GM08714 (cell line): ENCODE measurements around the gene SH2D3C.
A peak's percentile ranks its signal among the peaks of the same experiment; 100 is the strongest.
"Not testable (repeated sequence)": the region's sequence is repeated elsewhere in the genome, so short reads cannot be mapped to it uniquely, and the experiment has no call there.

Experiments used
- H3K4me3 ChIP-seq: fragments of 200-500 bp; sonication (Bioruptor generic); 2 replicates; pipeline ENCODE4 v1.5.1; 2014; ENCODE audit warnings: mild to moderate bottlenecking, low read length, inconsistent platforms
- ZNF274 ChIP-seq: IDR thresholded peaks from 2 replicates; pipeline ENCODE4 v1.6.1; 2012; ENCODE audit warnings: mild to moderate bottlenecking, low read depth, low read length

SH2D3C gene

DNA sequence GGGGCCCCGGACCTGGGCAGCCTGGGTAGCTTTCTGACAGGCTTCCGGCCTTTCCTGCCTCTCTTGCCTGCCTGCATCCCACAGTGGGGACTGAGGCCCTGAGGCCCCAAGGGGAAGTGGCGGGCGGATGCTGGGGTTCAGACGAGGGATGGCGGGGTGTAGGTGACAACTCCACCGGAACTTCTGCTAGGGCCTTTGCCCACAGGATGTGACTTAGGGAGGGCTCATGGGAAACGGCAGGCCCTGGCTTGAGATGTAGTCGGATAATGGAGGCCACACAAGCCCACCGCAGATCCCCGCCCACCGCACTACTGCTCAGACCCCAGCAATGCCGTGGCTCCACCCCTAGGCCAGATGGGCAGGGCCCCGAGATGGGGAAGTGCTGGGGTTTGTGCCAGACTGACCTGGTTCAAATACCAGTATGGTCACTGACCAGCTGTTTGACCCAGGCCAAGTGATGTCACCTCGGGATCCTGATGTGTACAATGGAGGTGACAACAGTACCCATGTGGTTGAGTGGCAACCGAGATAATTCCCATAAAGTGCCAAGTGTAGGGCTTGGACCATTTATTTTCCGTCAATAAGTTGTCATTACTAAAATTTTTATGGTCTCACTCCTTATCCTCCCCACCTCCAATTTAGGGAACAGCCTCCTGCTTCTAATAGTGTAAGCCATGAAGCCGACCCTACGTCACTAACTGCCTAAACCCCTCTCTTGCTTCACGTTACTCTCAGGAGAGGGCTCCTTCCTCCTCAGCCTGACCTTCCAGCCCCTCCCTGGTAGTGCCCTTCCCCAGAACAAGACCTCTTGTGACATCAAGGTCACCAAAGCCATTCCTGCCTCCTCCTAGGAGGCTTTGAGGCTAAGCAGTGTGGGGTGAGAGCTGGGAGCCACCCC lies 4.9 kb upstream of the SH2D3C start:
- no peak for TF ChIP-seq ZNF274
- H3K4me3 ChIP-seq = no peak overlapping the region; the same call in 1 of the 2 replicates

DNA sequence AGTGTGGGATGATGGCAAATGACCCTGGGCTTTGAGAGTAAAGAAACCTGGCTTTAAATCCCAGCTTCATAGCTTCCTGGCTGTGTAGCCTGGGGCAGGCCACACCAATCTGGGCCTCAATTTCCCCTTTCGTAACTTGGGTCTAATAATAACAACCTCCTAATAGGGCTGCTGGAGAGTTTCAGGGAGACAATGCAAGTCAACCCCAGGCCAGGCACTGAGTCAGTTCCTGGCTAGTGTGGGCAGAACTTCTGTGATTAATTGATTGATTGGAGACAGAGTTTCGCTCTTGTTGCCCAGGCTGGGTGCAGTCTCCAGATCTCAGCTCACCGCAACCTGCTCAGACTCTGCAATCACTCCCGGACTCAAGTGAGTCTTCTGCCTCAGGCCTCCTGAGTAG lies 3.3 kb upstream of the SH2D3C start:
- no peak for TF ChIP-seq ZNF274

DNA sequence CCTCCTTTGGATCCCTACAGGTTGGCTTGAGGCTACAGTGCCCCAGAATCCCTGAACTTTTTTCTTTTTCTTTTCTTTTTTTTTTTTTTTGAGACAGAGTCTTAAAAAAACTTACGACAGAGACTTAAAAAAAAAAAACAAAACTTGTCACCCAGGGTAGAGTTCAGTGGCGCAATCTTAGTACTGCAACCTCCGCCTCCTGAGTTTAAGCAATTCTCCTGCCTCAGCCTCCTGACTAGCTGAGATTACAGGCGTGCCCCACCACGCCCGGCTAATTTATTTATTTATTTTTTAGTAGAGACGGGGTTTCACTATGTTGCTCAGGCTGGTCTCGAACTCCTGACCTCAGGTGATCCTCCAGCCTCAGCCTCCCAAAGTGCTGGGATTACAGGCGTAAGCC lies 2.4 kb upstream of the SH2D3C start:
- not testable (repeated sequence) for H3K4me3 ChIP-seq

More for the DNA sequence above, 3.3 kb upstream of the SH2D3C start:
- no peak overlapping the region for H3K4me3 ChIP-seq

DNA sequence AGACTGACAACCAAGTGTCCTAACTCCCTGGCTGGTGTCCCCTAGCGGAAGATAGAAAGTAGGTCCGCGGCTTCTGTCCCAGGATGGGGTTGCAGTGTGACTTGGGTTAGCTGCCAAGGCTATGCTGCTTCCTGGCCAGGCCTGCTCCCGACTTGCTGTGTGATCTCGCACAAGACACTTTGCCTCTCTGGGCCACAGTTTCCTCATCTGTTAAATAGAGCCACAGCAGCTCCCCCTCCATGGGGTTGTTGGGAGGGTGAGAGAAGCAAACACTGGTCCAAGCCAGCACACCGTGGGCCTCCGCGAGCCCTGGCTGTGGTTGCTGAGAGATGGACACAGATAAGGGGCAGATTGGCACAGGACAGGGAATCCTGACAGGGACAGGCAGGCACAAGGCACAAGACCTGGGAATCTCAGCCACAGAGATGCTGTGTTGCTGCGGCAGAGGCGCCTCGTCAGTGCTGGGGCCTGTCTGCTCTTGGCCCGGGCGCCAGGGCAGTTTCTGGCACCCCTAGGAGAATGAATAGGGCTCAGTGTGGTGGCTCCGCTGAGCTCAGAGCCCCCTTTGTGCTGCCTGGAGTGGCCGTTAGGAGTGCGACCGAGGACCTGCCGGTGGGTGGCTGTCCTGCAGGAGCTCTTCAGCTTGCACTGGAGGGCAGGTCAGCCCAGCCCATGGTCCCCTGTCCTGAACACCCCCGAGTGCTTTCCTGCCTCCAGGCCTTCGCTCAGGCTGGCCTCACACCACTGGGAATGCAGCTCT lies 1.8 kb upstream of the SH2D3C start:
- no peak for TF ChIP-seq ZNF274
- H3K4me3 ChIP-seq = no peak overlapping the region

DNA sequence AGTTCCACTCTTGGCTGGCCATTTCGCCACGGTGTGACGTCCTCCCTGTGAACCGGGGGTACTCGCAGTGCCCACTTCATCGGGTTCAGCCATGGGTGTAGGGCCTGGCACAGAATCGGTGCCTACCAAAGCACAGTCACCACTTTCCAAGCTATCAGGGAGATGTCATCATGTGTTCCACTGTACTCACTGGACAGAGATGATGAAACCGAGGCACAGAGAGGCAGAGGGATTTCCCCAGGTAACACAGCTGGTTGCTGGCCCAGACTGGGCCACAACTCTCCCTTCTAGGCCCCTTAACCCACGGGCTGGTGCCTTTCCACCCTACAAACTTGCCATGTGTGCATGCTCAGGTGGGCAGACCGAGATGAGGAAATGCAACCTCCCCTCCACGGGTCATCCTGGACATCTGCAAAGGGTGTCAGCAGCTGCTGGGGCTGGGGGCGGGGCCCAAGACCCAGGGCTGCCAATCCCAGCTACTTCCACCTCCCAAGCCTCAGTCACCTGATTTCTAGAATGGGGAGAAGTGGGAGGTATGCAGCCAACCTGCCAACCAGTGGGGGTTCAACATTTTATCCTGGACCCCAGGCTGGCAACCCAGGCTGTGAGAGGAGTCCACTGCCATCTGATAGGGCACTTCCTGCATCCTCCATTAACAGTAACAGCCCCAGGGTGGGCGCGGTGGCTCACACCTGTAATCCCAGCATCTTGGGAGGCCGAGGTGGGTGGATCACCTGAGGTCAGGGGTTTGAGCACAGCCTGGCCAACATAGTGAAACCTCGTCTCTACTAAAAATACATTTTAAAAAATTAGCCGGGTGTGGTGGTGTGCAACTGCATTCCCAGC lies 893 bp upstream of the SH2D3C start:
- peak overlapping the region; percentile 93; the same call in 1 of the 2 replicates for H3K4me3 ChIP-seq
- no peak for TF ChIP-seq ZNF274

DNA sequence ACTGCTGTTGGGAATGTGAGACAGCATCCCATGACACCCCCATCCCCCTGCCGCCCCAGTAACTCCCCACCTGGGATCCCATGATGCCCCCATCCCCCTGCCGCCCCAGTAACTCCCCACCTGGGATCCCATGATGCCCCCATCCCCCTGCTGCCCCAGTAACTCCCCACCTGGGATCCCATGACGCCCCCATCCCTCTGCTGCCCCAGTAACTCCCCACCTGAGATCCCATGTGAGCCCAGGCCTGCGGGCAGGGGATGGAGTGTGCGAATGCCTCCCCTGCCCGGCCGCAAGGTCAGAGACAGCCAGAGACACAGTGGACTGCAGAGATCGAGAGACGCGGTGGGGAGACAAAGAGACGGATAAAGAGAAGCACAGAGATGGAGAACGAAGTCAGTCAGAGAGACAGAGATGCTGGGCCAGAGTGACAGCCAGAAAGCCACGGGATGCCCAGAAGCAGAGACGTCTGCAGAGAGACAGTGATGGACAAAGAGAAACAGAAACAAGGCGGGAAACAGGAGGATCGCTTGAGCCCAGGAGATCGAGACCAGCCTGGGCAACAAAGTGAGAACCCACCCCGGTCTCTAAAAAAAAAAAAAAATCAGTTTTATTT lies 992 bp downstream of the SH2D3C start:
- H3K4me3 ChIP-seq = peak overlapping the region; percentile 93
- no peak for TF ChIP-seq ZNF274

DNA sequence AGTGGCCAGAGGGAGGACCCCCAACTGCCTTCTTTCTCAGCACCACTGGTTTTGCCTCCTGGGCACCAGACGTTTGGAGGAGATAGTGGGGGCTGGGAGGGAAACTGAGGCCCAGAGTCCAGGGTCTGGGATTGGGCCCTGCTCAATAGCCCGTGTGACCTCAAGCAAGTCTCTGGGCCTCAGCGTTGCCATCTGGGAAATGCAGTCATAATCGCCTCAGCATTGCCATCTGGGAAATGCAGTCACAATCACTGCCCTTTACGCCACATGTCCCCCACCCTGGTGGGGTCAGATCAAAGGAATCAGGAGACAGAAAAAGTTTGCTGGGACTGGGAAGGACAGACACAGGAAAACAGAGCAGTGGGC lies 1.6 kb downstream of the SH2D3C start:
- no peak for TF ChIP-seq ZNF274
- peak overlapping the region; percentile 93; the same call in 1 of the 2 replicates for H3K4me3 ChIP-seq

DNA sequence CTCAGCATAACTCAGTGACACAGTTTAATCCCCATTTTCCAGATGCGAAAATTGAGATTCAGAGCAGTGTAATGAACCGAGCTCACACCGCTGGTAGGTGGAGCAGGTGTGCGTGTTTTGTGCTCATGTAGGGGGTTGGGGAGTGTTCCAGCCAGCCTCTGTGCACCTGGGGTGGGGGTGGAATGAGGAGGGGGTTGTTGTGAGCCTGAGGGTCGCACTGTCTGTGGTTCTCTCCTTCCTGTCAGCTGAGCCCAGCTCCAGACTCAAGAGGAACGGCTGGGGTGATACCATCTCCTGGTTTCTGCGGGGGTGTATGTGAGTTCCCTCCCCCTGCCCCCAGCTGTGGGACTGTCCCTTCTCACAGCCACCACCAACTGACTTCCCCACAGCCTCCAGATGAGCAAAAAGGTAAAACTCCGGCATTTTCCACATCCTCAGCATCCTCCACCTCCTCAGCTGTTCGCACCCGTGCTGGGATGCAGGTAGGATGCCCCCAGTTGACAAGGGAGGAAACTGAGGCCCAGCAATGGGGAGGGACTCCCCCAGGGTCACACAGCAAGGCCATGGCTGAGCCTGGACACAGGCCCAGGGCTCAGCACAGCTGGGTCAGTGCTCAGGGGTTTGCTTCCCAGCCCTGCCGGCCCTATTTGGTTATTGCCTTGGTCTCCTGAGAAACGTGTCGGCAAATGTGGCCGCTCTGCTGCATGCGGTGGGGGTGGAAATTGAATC lies 2.1 kb downstream of the SH2D3C start:
- TF ChIP-seq ZNF274 = no peak
- peak overlapping the region; percentile 93; the same call in 1 of the 2 replicates for H3K4me3 ChIP-seq

DNA sequence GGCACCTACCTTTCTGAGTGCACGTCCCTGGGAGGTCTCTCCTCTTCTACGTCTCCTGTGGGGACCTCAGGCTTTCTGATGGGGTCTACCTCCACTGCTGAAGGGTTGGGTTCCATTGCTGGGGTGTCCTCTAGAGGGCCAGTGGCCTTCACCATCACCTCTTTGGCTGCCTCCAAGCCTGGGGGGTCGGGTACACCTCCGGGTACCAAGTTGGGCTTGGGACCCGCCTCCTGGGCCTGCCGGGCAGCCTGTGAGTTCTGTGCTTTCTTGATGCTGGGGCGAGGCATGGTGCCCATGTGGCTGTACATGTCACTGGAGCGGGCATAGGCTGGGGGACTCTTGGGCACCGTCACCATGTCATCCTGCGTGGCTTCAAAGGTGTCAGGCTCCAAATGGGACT lies 4.5 kb downstream of the SH2D3C start:
- H3K4me3 ChIP-seq = no peak overlapping the region

DNA sequence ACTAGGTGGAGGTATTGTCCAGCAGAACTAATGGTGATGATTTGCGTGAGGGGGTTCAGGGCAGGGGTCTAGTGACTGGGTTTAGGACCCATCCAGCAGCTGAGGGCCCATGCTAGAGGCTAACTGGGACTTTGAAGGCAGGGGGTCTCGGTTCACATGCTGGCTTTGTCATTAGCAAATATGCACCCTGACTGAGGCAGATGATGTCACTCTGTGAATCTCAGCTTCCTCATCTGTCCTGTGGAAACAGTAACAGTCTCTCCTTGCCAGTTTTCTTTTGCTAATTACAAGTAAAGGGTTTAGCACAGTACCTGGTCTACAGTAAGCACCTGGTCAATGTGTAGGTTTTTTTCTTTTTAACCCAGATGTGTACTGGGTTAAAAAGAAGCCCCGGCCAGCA lies 5.2 kb downstream of the SH2D3C start:
- no peak for TF ChIP-seq ZNF274
- H3K4me3 ChIP-seq = no peak overlapping the region

More for the DNA sequence above, 4.5 kb downstream of the SH2D3C start:
- no peak for TF ChIP-seq ZNF274

DNA sequence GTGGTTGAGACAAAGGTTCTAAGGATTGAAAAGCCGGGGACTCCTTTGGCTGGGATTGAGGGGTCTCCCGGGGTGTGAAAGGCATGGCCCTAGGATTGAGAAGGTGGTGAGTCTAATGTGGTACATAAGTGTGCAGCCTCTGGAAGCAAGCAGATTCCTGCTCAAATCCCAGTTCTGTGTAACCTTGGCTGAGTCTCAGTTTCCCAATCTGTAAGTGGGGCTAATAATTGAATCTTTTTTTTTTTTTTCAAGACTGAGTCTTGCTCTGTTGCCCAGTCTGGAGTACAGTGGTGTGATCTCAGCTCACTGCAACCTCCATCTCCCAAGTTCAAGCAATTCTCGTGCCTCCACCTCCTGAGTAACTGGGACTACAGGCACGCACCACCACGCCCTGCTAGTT lies 5.9 kb downstream of the SH2D3C start:
- no peak overlapping the region for H3K4me3 ChIP-seq
- TF ChIP-seq ZNF274 = no peak

DNA sequence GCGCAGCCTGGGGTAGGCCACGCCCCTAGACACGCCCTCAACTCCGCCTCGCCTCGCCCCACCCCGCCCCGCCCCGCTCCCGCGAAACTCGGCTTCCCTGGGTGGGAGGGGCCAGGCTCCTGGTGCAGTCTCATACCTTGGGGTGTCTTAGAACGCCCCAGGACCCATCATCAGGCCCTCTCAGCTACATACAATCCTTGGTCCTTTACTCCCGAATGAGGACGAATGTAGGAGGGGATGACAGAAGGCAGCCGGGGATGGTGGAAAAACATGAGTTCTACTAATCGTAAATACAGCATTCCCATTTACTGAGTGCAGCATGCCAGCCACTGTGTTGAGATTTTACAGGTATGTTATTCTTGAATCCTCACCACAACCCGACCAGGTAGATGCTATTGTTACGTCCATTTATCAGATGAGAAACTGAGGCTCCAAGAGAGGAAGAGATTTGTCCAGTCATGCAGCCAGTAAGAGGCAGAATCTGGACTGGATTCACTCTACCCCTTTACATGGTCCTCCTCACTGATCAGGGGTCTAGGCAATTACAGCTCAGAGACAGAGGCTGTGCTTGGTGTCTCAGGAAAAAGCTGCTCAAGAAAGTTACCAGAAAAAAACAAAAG lies 6.8 kb downstream of the SH2D3C start:
- H3K4me3 ChIP-seq = no peak overlapping the region; the same call in 1 of the 2 replicates

More for the DNA sequence above, 6.8 kb downstream of the SH2D3C start:
- TF ChIP-seq ZNF274 = no peak
